Measurements from ENCODE around the gene DNASE2. TPM values are rescaled to one million over a fixed set of nuclear protein-coding genes. Genes with fewer than 3 reads are reported as not detected.
A peak's percentile ranks its signal among the peaks of the same experiment; 100 is the strongest.

The DNASE2 gene
- total RNA-seq, 2 donors from 2014 or later: 6.9 to 28.3 TPM

DNA sequence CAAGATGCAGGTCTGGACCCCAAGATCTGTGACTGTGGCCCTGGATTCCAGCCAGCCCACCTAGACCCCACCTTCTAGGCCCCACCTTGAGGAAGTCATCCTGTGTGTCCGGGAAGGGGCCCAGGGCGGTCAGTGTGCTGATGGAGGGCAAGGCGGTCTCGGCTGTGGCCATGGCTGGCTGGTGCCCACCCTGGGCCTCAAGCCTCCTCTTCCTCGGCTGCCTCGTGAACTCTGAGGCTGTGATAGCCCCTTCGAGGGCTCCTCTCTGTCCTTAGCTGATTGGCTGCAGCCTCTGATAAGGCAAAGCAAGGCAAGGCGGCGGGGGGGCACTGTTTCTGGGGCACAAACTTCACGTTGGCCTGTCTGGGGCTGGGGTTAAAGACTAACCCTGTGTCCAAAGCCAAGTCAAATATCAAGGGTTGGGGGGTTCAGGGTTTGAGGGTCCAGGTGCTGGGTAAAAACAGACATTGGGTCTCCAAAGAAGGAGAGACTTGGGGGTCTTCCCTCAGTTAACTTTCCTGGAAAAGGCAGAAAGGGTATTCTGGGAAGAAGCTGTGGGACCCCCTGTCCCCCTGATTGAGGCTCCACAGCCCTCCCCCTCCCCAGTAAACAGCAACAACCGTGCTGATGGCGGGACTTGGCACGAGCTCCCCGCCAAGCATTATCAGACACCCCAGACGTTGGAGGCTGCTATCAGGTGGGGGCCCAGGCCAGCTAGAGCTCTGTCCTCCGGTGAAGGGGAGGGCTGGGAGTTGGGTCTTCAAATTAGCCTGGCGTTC, 5.9 kb upstream of the DNASE2 start, which contains the start of gene KLF1:
TSS of gene KLF1 (minus strand) at position 233 of the 779 bp plus-strand sequence. CDS start at position 172, 61 bp downstream.
- peak within 1 kb of the TSS in 1 of 4 donors; percentile 52 for H3K27ac ChIP-seq
- no peak for ATAC-seq
- H3K27me3 ChIP-seq: no peaks in the 10 kb centered on the region
- TF ChIP-seq POLR2A (IDR thresholded peaks at IDR 0.05): no peak
- TF ChIP-seq, protein P1, sequence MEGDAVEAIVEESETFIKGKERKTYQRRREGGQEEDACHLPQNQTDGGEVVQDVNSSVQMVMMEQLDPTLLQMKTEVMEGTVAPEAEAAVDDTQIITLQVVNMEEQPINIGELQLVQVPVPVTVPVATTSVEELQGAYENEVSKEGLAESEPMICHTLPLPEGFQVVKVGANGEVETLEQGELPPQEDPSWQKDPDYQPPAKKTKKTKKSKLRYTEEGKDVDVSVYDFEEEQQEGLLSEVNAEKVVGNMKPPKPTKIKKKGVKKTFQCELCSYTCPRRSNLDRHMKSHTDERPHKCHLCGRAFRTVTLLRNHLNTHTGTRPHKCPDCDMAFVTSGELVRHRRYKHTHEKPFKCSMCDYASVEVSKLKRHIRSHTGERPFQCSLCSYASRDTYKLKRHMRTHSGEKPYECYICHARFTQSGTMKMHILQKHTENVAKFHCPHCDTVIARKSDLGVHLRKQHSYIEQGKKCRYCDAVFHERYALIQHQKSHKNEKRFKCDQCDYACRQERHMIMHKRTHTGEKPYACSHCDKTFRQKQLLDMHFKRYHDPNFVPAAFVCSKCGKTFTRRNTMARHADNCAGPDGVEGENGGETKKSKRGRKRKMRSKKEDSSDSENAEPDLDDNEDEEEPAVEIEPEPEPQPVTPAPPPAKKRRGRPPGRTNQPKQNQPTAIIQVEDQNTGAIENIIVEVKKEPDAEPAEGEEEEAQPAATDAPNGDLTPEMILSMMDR (IDR thresholded peaks at IDR 0.05): no peak
- no peaks in the 10 kb centered on the region for H3K36me3 ChIP-seq (replicated peaks in 1 of 2; ENCODE audit: insufficient read depth in 1 of 2, low read depth in 2 of 2)
- H3K4me1 ChIP-seq: peaks cover 31% of the 10 kb centered on the region
- intact Hi-C loops (cut with DNase I): no loop called here
- H3K4me3 ChIP-seq: no peak within 1 kb of the TSS
- 59 to 76% methylated on average over 14 to 17 of the region's 17 CpGs for WGBS, 2 donors
- peaks cover 0 to 6% (median 0%) of the 10 kb centered on the region in 3 donors for H3K9me3 ChIP-seq
- DNase-seq: no peak

GRCh38 chr19:12886651-12886968, 5.4 kb upstream of the DNASE2 start:
- Histone ChIP-seq H3K9me3 (peaks cover 0 to 6% (median 0%) of the 10 kb centered on the region in 3 donors), H3K36me3 (replicated peaks in 1 of 2; ENCODE audit: insufficient read depth in 1 of 2, low read depth in 2 of 2) (no peaks in the 10 kb centered on the region), H3K4me3 (no peak overlapping the region), H3K27ac (no peak overlapping the region), H3K27me3 (no peaks in the 10 kb centered on the region), H3K4me1 (peaks cover 26% of the 10 kb centered on the region)
- DNase-seq: no peak
- no peak for ATAC-seq
- no peak for TF ChIP-seq POLR2A (IDR thresholded peaks at IDR 0.05)
- TF ChIP-seq, protein P1 (IDR thresholded peaks at IDR 0.05): no peak
- intact Hi-C loops (cut with DNase I): no loop called here
- WGBS, 2 donors: 78 to 79% methylated on average over 5 of the region's 5 CpGs

GRCh38 chr19:12885749-12886650, 4.8 kb upstream of the DNASE2 start:
- DNase-seq (no peak), ATAC-seq (no peak)
- intact Hi-C loops (cut with DNase I): no loop called here
- Histone ChIP-seq H3K9me3 (peaks cover 0 to 6% (median 0%) of the 10 kb centered on the region in 3 donors), H3K27ac (peak overlapping the region in 3 of 4 donors; percentile 29 to 70 (median 52)), H3K4me3 (peak overlapping the region in 1 of 2 donors; percentile 37), H3K27me3 (no peaks in the 10 kb centered on the region), H3K4me1 (peaks cover 23% of the 10 kb centered on the region), H3K36me3 (replicated peaks in 1 of 2; ENCODE audit: insufficient read depth in 1 of 2, low read depth in 2 of 2) (no peaks in the 10 kb centered on the region)
- no peak for TF ChIP-seq POLR2A (IDR thresholded peaks at IDR 0.05)
- 8 to 18% methylated on average over 9 to 45 of the region's 53 CpGs for WGBS, 2 donors

DNA sequence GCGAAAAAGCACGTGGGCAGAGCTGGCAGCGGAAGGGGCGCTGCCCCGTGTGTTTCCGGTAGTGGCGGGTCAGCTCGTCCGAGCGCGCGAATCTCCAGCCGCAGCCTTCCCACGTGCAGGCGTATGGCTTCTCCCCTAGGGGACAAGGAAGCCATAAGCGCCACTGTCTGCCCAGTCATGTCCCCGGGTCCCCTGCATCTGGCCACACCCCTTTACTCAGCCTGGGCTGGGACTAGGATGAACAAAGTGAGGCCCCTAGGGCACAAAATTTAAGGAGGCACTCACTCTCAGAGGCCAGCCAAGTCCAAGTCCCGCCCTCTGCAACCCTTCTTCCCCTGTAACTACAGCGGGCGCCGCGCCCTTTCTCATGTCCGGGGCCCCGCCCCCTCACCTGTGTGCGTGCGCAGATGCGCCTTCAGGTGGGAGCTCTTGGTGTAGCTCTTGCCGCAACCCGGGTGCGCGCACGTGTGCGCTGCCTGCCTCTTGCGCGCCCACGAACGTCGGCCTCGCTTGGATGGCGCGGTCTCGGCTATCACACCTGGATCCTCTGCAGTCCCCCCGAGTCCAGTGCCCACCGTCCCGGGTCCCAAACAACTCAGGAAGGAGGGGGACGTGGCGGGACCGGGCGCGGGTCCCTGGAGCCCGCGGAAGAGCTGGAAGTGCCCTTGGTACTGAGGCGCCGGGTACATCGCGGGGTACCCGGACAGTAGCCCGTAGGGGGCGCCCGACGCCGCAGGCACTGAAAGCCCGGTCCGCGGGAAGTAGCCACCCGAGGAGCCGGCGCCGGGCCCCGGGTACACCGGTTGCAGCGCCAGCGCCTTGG, 3.9 kb upstream of the DNASE2 start:
- Histone ChIP-seq H3K9me3 (peaks cover 0 to 6% (median 0%) of the 10 kb centered on the region in 3 donors), H3K36me3 (replicated peaks in 1 of 2; ENCODE audit: insufficient read depth in 1 of 2, low read depth in 2 of 2) (no peaks in the 10 kb centered on the region), H3K27ac (peak overlapping the region in 3 of 4 donors; percentile 52 to 70 (median 56)), H3K4me3 (peak overlapping the region in 1 of 2 donors; percentile 37), H3K27me3 (no peaks in the 10 kb centered on the region), H3K4me1 (peaks cover 24% of the 10 kb centered on the region)
- ATAC-seq (peak; percentile 64), DNase-seq (peak; percentile 91 to 97 (median 94))
- 0 to 4% methylated on average over 11 to 73 of the region's 73 CpGs for WGBS, 2 donors
- peak; percentile 22 to 61 (median 56) for TF ChIP-seq POLR2A (IDR thresholded peaks at IDR 0.05)
- TF ChIP-seq, protein P1 (IDR thresholded peaks at IDR 0.05): peak; percentile 51 to 70 (median 64)
- intact Hi-C loops (cut with DNase I): no loop called here

All from body of pancreas (tissue), 4 donors.